ENCODE data around the gene CAPRIN1.
"Not testable (repeated sequence)": the region's sequence is repeated elsewhere in the genome, so short reads cannot be mapped to it uniquely, and the experiment has no call there.

CAPRIN1 gene

DNA sequence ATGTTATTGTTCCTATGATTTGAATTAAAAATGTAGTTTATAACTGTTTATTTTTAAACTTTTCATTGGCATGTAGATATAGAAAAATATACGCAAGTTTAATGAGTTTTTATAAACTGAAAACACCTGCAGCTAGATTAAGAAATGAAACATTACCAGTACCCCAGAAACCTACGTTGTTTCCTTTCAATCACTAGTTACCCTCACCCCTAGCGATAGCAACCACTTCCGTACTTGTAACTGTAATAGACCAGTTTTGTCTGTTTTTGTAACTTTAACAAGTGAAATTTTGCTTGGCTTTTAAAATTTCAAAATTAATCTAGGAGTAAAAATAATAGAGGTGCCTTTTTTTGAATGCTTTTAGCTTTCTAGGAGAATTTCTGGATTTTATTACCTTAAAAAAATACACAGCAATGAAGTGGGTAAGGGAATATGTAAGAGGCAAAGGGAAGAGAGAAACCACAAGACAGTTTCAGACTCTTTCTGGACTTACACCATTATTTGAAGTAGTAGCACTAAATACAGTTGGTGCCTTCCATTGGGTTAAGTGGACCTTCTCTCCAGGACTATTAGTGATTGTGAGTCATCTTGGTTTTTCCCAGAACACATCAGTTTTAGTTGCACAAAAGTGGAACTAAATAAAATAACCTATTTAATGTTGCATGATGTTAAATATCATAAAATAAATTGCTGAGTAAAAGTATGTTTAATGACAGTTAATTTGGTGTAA is 35.2 kb downstream of the CAPRIN1 start:
- DNase-seq, result no peak
- Histone ChIP-seq H3K4me3 (ENCODE audit: low read depth, low read length) (no peak overlapping the region), H3K27ac (no peak overlapping the region), H3K27me3 (replicated peaks) (no peaks in the 10 kb centered on the region), H3K36me3 (replicated peaks) (peaks cover 89% of the 10 kb centered on the region)
- TF ChIP-seq, protein P1, sequence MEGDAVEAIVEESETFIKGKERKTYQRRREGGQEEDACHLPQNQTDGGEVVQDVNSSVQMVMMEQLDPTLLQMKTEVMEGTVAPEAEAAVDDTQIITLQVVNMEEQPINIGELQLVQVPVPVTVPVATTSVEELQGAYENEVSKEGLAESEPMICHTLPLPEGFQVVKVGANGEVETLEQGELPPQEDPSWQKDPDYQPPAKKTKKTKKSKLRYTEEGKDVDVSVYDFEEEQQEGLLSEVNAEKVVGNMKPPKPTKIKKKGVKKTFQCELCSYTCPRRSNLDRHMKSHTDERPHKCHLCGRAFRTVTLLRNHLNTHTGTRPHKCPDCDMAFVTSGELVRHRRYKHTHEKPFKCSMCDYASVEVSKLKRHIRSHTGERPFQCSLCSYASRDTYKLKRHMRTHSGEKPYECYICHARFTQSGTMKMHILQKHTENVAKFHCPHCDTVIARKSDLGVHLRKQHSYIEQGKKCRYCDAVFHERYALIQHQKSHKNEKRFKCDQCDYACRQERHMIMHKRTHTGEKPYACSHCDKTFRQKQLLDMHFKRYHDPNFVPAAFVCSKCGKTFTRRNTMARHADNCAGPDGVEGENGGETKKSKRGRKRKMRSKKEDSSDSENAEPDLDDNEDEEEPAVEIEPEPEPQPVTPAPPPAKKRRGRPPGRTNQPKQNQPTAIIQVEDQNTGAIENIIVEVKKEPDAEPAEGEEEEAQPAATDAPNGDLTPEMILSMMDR (IDR thresholded peaks at IDR 0.05; ENCODE audit: low read depth, low read length, missing control alignments), result no peak
- in situ Hi-C loops (cut with HindIII; ENCODE audit: low pct_ligation_motif_present, low sequenced_read_pairs), result no loop called here

GRCh38 chr11:34091825-34092224 is 40.3 kb downstream of the CAPRIN1 start:
- no peak overlapping the region for H3K4me3 ChIP-seq (ENCODE audit: low read depth, low read length)
- H3K27me3 ChIP-seq (replicated peaks), result no peaks in the 10 kb centered on the region
- TF ChIP-seq, protein P1 (IDR thresholded peaks at IDR 0.05; ENCODE audit: low read depth, low read length, missing control alignments), result no peak
- H3K27ac ChIP-seq, result no peak overlapping the region
- in situ Hi-C loops (cut with HindIII; ENCODE audit: low pct_ligation_motif_present, low sequenced_read_pairs), result no loop called here
- no peak for DNase-seq
- peaks cover 86% of the 10 kb centered on the region for H3K36me3 ChIP-seq (replicated peaks)

DNA sequence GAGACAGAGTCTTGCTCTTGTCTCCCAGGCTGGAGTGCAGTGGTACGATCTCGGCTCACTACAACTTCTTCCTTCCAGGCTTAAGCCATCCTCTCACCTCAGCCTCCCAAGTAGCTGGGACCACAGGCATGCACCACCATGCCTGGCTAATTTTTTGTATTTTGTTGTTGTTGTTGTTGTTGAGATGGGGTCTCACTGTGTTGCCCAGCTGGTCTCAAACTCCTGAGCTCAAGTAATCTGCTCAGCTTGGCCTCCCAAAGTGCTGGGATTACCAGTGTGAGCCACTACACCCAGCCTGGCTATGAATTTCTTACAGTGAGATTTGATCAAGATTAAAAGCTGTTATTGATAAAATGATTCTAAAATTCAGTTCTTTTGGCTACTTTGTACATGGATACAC is 43.4 kb downstream of the CAPRIN1 start:
- H3K36me3 ChIP-seq (replicated peaks), result peaks cover 85% of the 10 kb centered on the region
- in situ Hi-C loops (cut with HindIII; ENCODE audit: low pct_ligation_motif_present, low sequenced_read_pairs); H3K27ac ChIP-seq: not testable (repeated sequence)

DNA sequence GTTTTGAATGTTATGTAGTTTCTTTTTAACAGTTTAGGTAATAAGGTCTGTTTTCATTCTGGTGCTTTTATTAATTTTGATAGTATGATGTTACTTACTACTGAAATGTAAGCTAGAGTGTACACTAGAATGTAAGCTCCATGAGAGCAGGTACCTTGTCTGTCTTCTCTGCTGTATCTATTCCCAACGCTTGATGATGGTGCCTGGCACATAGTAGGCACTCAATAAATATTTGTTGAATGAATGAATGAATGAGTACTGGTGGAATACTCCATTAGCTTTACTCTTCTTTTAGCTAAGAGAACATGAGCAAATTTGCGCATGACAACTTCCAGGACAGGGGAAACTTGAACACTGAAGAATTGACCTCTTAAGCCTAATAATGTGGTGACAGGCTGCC is 47.3 kb downstream of the CAPRIN1 start:
- no peak for DNase-seq
- in situ Hi-C loops (cut with HindIII; ENCODE audit: low pct_ligation_motif_present, low sequenced_read_pairs), result no loop called here
- Histone ChIP-seq H3K36me3 (replicated peaks) (peaks cover 78% of the 10 kb centered on the region), H3K27me3 (replicated peaks) (no peaks in the 10 kb centered on the region), H3K27ac (no peak overlapping the region), H3K4me3 (ENCODE audit: low read depth, low read length) (no peak overlapping the region)
- TF ChIP-seq, protein P1 (IDR thresholded peaks at IDR 0.05; ENCODE audit: low read depth, low read length, missing control alignments), result no peak

More for the DNA sequence above, 43.4 kb downstream of the CAPRIN1 start:
- not testable (repeated sequence) for H3K27me3 ChIP-seq (replicated peaks); DNase-seq; H3K4me3 ChIP-seq (ENCODE audit: low read depth, low read length)

GRCh38 chr11:34104680-34105078 is 53.1 kb downstream of the CAPRIN1 start:
- H3K36me3 ChIP-seq (replicated peaks), result peaks cover 36% of the 10 kb centered on the region
- DNase-seq, result no peak
- peak overlapping the region; percentile 92 for H3K4me3 ChIP-seq (ENCODE audit: low read depth, low read length)
- in situ Hi-C loops (cut with HindIII; ENCODE audit: low pct_ligation_motif_present, low sequenced_read_pairs), result no loop called here
- TF ChIP-seq, protein P1 (IDR thresholded peaks at IDR 0.05; ENCODE audit: low read depth, low read length, missing control alignments), result no peak
- H3K27me3 ChIP-seq (replicated peaks), result no peaks in the 10 kb centered on the region
- H3K27ac ChIP-seq, result peak overlapping the region; percentile 84

GRCh38 chr11:34105079-34105956 is 53.8 kb downstream of the CAPRIN1 start, which contains the start of gene NAT10:
NAT10 (plus strand) TSS chr11:34105629; CDS start chr11:34108226, 2,597 bp downstream.
- TF ChIP-seq, protein P1 (IDR thresholded peaks at IDR 0.05; ENCODE audit: low read depth, low read length, missing control alignments), result peak; percentile 22
- in situ Hi-C loops (cut with HindIII; ENCODE audit: low pct_ligation_motif_present, low sequenced_read_pairs), result no loop called here
- Histone ChIP-seq H3K36me3 (replicated peaks) (peaks cover 36% of the 10 kb centered on the region), H3K27me3 (replicated peaks) (no peaks in the 10 kb centered on the region), H3K27ac (peak within 1 kb of the TSS; percentile 84), H3K4me3 (ENCODE audit: low read depth, low read length) (peak within 1 kb of the TSS; percentile 92)
- DNase-seq, result peak; percentile 98
